ENCODE results near the gene ZNF850. TPM values are rescaled to one million over a fixed set of nuclear protein-coding genes. Genes with fewer than 3 reads are reported as not detected.
"Not testable (repeated sequence)": the region's sequence is repeated elsewhere in the genome, so short reads cannot be mapped to it uniquely, and the experiment has no call there.

Gene ZNF850
- total RNA-seq, 1 experiment from 2014 or later, result 14.7 TPM

DNA sequence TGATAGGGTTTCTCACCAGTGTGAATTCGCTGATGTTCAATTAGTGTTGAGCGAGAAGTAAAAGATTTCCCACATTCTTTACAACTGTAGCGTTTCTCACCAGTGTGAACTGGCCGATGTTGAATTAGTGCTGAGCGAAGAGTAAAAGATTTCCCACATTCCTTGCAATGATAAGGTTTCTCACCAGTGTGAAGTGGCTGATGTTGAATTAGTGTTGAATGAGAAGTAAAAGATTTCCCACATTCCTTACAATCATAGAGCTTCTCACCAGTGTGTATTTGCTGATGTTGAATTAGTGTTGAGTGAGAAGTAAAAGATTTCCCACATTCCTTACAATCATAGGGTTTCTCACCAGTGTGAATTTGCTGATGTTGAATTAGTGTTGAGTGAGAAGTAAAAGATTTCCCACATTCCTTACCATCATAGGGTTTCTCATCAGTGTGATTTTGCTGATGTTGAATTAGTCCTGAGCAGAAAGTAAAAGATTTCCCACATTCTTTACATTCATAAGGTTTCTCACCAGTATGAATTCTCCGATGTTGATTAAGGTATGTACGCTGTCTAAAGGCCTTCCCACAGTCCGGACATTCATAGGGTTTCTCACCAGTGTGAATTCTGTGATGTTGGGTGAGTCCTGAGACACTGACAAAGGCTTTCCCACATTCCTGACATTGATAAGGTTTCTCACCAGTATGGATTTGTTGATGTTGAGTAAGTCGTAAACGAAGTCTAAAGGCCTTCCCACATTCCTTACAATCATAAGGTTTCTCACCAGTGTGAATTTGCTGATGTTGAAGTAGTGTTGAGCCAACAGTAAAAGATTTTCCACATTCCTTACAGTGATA, 24.0 kb downstream of the ZNF850 start:
- no peak overlapping the region for H3K4me3 ChIP-seq (ENCODE audit: low read depth, low read length, poor library complexity, severe bottlenecking)
- BruUV-seq (replicated peaks), result no TSS peak
- peaks cover 89% of the 10 kb centered on the region for H3K9me3 ChIP-seq (ENCODE audit: low read depth, low read length, poor library complexity, severe bottlenecking)
- no peaks in the 10 kb centered on the region for H3K27me3 ChIP-seq (replicated peaks; ENCODE audit: insufficient read depth, low read depth, low read length, poor library complexity)
- intact Hi-C loops (cut with micrococcal nuclease; ENCODE audit: unreplicated experiment), result no loop called here
- H3K4me1 ChIP-seq (ENCODE audit: insufficient read depth, low read length, poor library complexity, severe bottlenecking), result no peaks in the 10 kb centered on the region
- TF ChIP-seq, protein P1, sequence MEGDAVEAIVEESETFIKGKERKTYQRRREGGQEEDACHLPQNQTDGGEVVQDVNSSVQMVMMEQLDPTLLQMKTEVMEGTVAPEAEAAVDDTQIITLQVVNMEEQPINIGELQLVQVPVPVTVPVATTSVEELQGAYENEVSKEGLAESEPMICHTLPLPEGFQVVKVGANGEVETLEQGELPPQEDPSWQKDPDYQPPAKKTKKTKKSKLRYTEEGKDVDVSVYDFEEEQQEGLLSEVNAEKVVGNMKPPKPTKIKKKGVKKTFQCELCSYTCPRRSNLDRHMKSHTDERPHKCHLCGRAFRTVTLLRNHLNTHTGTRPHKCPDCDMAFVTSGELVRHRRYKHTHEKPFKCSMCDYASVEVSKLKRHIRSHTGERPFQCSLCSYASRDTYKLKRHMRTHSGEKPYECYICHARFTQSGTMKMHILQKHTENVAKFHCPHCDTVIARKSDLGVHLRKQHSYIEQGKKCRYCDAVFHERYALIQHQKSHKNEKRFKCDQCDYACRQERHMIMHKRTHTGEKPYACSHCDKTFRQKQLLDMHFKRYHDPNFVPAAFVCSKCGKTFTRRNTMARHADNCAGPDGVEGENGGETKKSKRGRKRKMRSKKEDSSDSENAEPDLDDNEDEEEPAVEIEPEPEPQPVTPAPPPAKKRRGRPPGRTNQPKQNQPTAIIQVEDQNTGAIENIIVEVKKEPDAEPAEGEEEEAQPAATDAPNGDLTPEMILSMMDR (conservative IDR thresholded peaks at IDR 0.05; ENCODE audit: low read depth, low read length), result no peak
- no peak for TF ChIP-seq EZH2 (IDR thresholded peaks at IDR 0.05; ENCODE audit: borderline replicate concordance, low read depth, low read length, poor library complexity, severe bottlenecking)
- H3K36me3 ChIP-seq (ENCODE audit: insufficient read depth, low read length, poor library complexity, severe bottlenecking), result peaks cover 56% of the 10 kb centered on the region
- CTCF ChIA-PET, result no interaction called here
- DNase-seq (ENCODE audit: low spot score), result no peak
- no peak overlapping the region for H3K27ac ChIP-seq (ENCODE audit: low read depth, low read length, poor library complexity, severe bottlenecking)
- POLR2A ChIA-PET (ENCODE audit: low non-redundant PET), result no interaction called here

DNA sequence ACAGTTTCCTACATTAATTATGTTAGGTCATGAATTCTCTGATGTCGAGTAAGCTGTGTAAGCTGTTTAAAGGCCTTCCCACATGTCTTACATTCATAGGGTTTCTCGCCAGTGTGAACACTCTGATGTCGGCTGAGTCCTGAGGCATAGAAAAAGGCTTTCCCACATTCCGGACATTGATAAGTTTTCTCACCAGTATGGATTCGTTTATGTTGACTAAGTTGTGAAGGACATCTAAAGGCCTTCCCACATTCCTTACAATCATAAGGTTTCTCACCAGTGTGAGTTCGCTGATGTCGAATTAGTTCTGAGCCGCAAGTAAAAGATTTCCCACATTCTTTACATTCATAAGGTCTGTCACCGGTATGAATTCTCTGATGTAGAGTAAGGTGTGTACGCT, 24.9 kb downstream of the ZNF850 start:
- Histone ChIP-seq H3K27ac (ENCODE audit: low read depth, low read length, poor library complexity, severe bottlenecking) (no peak overlapping the region), H3K36me3 (ENCODE audit: insufficient read depth, low read length, poor library complexity, severe bottlenecking) (peaks cover 50% of the 10 kb centered on the region), H3K27me3 (replicated peaks; ENCODE audit: insufficient read depth, low read depth, low read length, poor library complexity) (no peaks in the 10 kb centered on the region), H3K9me3 (ENCODE audit: low read depth, low read length, poor library complexity, severe bottlenecking) (peaks cover 91% of the 10 kb centered on the region), H3K4me1 (ENCODE audit: insufficient read depth, low read length, poor library complexity, severe bottlenecking) (no peaks in the 10 kb centered on the region), H3K4me3 (ENCODE audit: low read depth, low read length, poor library complexity, severe bottlenecking) (no peak overlapping the region)
- CTCF ChIA-PET, result no interaction called here
- DNase-seq (ENCODE audit: low spot score), result no peak
- no TSS peak for BruUV-seq (replicated peaks)
- no peak for TF ChIP-seq EZH2 (IDR thresholded peaks at IDR 0.05; ENCODE audit: borderline replicate concordance, low read depth, low read length, poor library complexity, severe bottlenecking)
- TF ChIP-seq, protein P1 (conservative IDR thresholded peaks at IDR 0.05; ENCODE audit: low read depth, low read length), result no peak
- POLR2A ChIA-PET (ENCODE audit: low non-redundant PET), result no interaction called here
- intact Hi-C loops (cut with micrococcal nuclease; ENCODE audit: unreplicated experiment), result no loop called here

DNA sequence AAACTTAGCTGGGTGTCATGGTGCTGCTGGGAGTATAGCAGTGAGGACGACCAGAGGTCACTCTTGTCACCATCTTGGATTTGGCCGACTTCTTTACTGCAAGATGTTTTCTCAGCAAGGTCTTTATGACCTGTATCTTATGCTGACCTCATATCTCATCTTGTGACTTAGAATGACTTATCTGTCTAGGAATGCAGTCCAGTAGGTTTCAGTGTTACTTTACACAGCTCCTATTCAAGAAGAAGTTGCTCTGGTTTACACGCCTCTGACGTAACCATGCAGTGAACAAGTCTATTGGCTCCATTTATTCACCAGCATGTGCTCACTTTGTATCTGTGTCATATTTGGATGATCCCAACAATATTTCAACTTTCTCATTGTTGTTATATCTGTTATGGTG, 26.7 kb downstream of the ZNF850 start:
- H3K9me3 ChIP-seq (ENCODE audit: low read depth, low read length, poor library complexity, severe bottlenecking), result peaks cover 77% of the 10 kb centered on the region
- H3K27ac ChIP-seq (ENCODE audit: low read depth, low read length, poor library complexity, severe bottlenecking), result no peak overlapping the region
- H3K36me3 ChIP-seq (ENCODE audit: insufficient read depth, low read length, poor library complexity, severe bottlenecking), result peaks cover 47% of the 10 kb centered on the region
- H3K27me3 ChIP-seq (replicated peaks; ENCODE audit: insufficient read depth, low read depth, low read length, poor library complexity), result no peaks in the 10 kb centered on the region
- intact Hi-C loops (cut with micrococcal nuclease; ENCODE audit: unreplicated experiment), result no loop called here
- ChIA-PET POLR2A (ENCODE audit: low non-redundant PET) (no interaction called here), CTCF (no interaction called here)
- no TSS peak for BruUV-seq (replicated peaks)
- H3K4me1 ChIP-seq (ENCODE audit: insufficient read depth, low read length, poor library complexity, severe bottlenecking), result no peaks in the 10 kb centered on the region
- TF ChIP-seq, protein P1 (conservative IDR thresholded peaks at IDR 0.05; ENCODE audit: low read depth, low read length), result no peak
- no peak for TF ChIP-seq EZH2 (IDR thresholded peaks at IDR 0.05; ENCODE audit: borderline replicate concordance, low read depth, low read length, poor library complexity, severe bottlenecking)
- no peak for DNase-seq (ENCODE audit: low spot score)
- H3K4me3 ChIP-seq (ENCODE audit: low read depth, low read length, poor library complexity, severe bottlenecking), result no peak overlapping the region

DNA sequence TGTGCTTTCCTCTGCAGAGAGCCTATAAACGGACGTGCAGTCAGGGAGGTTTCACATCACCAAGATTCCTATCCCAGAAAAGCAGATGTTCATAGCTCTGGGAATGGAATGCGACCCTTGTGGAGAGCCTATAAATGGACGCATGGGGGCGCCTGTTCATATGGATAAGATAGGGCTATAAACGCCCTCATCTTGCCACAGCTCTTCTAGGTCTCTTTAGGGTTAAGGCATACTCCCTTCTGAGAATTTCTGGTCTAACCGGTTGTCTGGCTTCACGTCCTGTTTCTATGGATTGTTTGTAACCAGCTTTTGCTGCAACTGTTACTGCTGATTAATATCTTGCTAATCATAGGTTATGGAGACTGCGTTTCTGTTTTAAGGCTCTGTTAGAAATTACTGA, 36.4 kb downstream of the ZNF850 start:
- H3K4me3 ChIP-seq (ENCODE audit: low read depth, low read length, poor library complexity, severe bottlenecking); DNase-seq (ENCODE audit: low spot score); POLR2A ChIA-PET (ENCODE audit: low non-redundant PET); BruUV-seq (replicated peaks); H3K27me3 ChIP-seq (replicated peaks; ENCODE audit: insufficient read depth, low read depth, low read length, poor library complexity); H3K27ac ChIP-seq (ENCODE audit: low read depth, low read length, poor library complexity, severe bottlenecking); intact Hi-C loops (cut with micrococcal nuclease; ENCODE audit: unreplicated experiment); H3K4me1 ChIP-seq (ENCODE audit: insufficient read depth, low read length, poor library complexity, severe bottlenecking); H3K36me3 ChIP-seq (ENCODE audit: insufficient read depth, low read length, poor library complexity, severe bottlenecking); CTCF ChIA-PET: not testable (repeated sequence)
- H3K9me3 ChIP-seq (ENCODE audit: low read depth, low read length, poor library complexity, severe bottlenecking), result peaks cover 47% of the 10 kb centered on the region
